H1 (cell line): ENCODE measurements around the gene AURKAIP1. TPM values are rescaled to one million over a fixed set of nuclear protein-coding genes. Genes with fewer than 3 reads are reported as not detected.

Source experiments
- ATF2 ChIP-seq: IDR thresholded peaks from 2 replicates; pipeline ENCODE4 v1.6.1; 2012; ENCODE audit warnings: low read length, inconsistent platforms
- CREB1 ChIP-seq: IDR thresholded peaks from 2 replicates; pipeline ENCODE4 v1.6.1; 2012; ENCODE audit warnings: inconsistent platforms
- EP300 ChIP-seq, 2 experiments: IDR thresholded peaks; 1 replicate in 1 of 2; 2 replicates in 1 of 2; pipeline ENCODE4 v1.6.1; 2011 to 2012; ENCODE audit warnings: low read depth in 2 of 2, low read length in 2 of 2, mild to moderate bottlenecking in 2 of 2, borderline replicate concordance in 1 of 2, inconsistent platforms in 1 of 2, moderate library complexity in 1 of 2
- FOSL1 ChIP-seq: IDR thresholded peaks from 2 replicates; pipeline ENCODE4 v1.6.1; 2011; ENCODE audit warnings: mild to moderate bottlenecking, low read depth, low read length, moderate library complexity; ENCODE audit not compliant: insufficient read depth
- JUND ChIP-seq: IDR thresholded peaks from 2 replicates; pipeline ENCODE4 v1.6.1; 2011; ENCODE audit warnings: mild to moderate bottlenecking, improper control_type of control experiment, low read length
- MAX ChIP-seq: IDR thresholded peaks from 2 replicates; pipeline ENCODE4 v1.6.1; 2012; ENCODE audit warnings: inconsistent platforms
- PHF8 ChIP-seq: fragments of 200-600 bp; sonication (generic); conservative IDR thresholded peaks from 2 replicates; pipeline ENCODE4 v1.7.1; 2012; ENCODE audit warnings: low read depth, mild to moderate bottlenecking, inconsistent platforms, low read length, moderate library complexity
- SP2 ChIP-seq: IDR thresholded peaks from 2 replicates; pipeline ENCODE4 v1.6.1; 2012; ENCODE audit warnings: mild to moderate bottlenecking, low read length, inconsistent platforms
- TAF1 ChIP-seq: IDR thresholded peaks from 2 replicates; pipeline ENCODE4 v1.6.1; 2011; ENCODE audit warnings: mild to moderate bottlenecking, low read depth, low read length
- TCF12 ChIP-seq: IDR thresholded peaks from 2 replicates; pipeline ENCODE4 v1.6.1; 2011; ENCODE audit warnings: low read depth, mild to moderate bottlenecking, low read length
- polyA plus RNA-seq, 7 experiments: library from polyadenylated mRNA; depleted of rRNA in 3 of 7; stranded (reverse) in 5 of 7; unstranded in 2 of 7; fragments of >200 nt in 5 of 7; fragments of 200-250 nt in 2 of 7; gene quantifications; 1 replicate in 5 of 7; 2 replicates in 1 of 7; 4 replicates in 1 of 7; pipeline versions ENCODE4 v1.2.1 to v1.2.3, GENCODE V29; 2011 to 2013; ENCODE audit warnings: missing spikeins in 2 of 7, mixed read lengths in 2 of 7
- total RNA-seq: library from RNA; stranded (reverse); fragmentation: NEBNext Ultra II Directional; extraction: Animal tissue kit (Norgen Biotek cat#: 25700); gene quantifications from 2 replicates; pipeline ENCODE4 v1.2.1, GENCODE V29; 2021
- TF ChIP-seq, protein P1 (sequence below): IDR thresholded peaks from 2 replicates; pipeline ENCODE4 v1.6.1; 2011; ENCODE audit warnings: low read length, improper control_type of control experiment
- TF ChIP-seq, protein P2 (sequence below), 3 experiments: IDR thresholded peaks; 1 replicate in 2 of 3; 2 replicates in 1 of 3; pipeline versions ENCODE4 v1.5.1 to v1.6.1; 2011; ENCODE audit warnings: low read length in 3 of 3, mild to moderate bottlenecking in 3 of 3, inconsistent platforms in 2 of 3, low read depth in 1 of 3, moderate library complexity in 1 of 3; ENCODE audit not compliant: insufficient read depth in 1 of 3; ENCODE audit errors: control extremely low read depth in 1 of 3

The AURKAIP1 gene
- total and polyA plus RNA-seq, 2 of the 8 experiments (the other 6 are each of a cell fraction or from before 2014, with no cell fraction given): 87.8 to 194 TPM

GRCh38 chr1:1349256-1350012 is 25.6 kb downstream of the AURKAIP1 start, which contains the start of gene DVL1 (continued):
- no peak for TF ChIP-seq SP2
- TF ChIP-seq FOSL1: no peak
- no peak for TF ChIP-seq EP300 (IDR thresholded peaks at IDR 0.05; ENCODE audit: borderline replicate concordance in 1 of 2, low read depth in 2 of 2, low read length in 2 of 2)
- no peak for TF ChIP-seq JUND
- no peak for TF ChIP-seq ATF2
- peak; percentile 58 for TF ChIP-seq PHF8
- peak; percentile 11; the same call in 1 of the 2 replicates for TF ChIP-seq MAX
- TF ChIP-seq TCF12: no peak
- peak; percentile 82 for TF ChIP-seq CREB1
- no peak for TF ChIP-seq TAF1
- TF ChIP-seq, protein P1, sequence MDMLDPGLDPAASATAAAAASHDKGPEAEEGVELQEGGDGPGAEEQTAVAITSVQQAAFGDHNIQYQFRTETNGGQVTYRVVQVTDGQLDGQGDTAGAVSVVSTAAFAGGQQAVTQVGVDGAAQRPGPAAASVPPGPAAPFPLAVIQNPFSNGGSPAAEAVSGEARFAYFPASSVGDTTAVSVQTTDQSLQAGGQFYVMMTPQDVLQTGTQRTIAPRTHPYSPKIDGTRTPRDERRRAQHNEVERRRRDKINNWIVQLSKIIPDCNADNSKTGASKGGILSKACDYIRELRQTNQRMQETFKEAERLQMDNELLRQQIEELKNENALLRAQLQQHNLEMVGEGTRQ: no peak
- TF ChIP-seq, protein P2, sequence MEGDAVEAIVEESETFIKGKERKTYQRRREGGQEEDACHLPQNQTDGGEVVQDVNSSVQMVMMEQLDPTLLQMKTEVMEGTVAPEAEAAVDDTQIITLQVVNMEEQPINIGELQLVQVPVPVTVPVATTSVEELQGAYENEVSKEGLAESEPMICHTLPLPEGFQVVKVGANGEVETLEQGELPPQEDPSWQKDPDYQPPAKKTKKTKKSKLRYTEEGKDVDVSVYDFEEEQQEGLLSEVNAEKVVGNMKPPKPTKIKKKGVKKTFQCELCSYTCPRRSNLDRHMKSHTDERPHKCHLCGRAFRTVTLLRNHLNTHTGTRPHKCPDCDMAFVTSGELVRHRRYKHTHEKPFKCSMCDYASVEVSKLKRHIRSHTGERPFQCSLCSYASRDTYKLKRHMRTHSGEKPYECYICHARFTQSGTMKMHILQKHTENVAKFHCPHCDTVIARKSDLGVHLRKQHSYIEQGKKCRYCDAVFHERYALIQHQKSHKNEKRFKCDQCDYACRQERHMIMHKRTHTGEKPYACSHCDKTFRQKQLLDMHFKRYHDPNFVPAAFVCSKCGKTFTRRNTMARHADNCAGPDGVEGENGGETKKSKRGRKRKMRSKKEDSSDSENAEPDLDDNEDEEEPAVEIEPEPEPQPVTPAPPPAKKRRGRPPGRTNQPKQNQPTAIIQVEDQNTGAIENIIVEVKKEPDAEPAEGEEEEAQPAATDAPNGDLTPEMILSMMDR (IDR thresholded peaks at IDR 0.05; ENCODE audit: control extremely low read depth in 1 of 3, insufficient read depth in 1 of 3, low read depth in 1 of 3, low read length in 3 of 3): peak in 2 of 3 experiments; percentile 33 to 56; a peak in 3 of 4 replicates
